ENCODE data around the gene SH3GL2.

SH3GL2 gene

DNA sequence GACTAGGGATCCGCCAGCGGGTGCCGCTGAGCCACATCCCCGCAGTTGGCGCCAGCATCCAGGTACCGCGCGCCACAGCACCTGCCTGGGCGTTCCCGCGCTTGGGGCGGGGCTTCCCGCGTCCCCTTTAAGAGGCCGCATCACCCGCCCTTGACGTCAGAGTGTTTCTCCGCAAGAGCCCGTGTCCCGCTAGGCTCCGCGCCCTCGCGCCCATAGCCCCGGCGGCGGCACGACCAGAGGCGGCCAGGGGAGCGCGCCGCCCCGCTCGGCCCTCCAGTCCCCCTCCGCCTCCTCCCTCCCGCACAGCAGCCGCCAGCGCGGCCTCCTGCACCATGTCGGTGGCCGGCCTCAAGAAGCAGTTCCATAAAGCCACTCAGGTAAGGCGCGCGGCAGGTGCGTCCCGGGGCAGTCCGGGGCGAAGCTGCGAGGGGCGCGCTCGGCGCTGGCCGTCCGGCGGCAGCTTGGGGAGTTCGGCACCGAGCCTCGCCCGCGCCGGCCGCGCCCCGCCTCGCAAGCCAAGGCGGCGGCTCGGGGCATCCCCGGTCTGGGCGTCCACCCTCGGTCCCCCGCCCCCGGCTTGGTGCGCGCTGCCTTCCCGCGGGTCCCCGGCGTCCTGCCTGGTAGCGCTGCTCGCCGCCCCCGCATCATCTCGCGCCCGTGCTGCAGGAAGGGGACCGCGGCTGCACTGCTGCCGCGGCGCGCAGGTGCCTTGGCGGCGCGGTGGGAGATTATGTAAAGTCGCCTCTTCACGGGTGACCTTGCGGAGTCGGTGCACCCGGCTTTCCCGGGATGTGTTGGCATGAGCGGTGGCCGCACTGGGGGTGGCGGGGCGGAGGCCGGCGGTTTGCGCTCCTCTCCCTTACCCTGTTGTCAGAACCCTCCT is at the start of gene SH3GL2:
Gene SH3GL2 (plus strand): TSS at position 156 of the 883 bp plus-strand sequence.
- in situ Hi-C loops (cut with HindIII; ENCODE audit: low sequenced_read_pairs) = no loop called here
- peak; percentile 5 for DNase-seq (ENCODE audit: low read depth, low spot score)
- H3K4me3 ChIP-seq (ENCODE audit: low read depth, low read length) = peak within 1 kb of the TSS; percentile 27
- TF ChIP-seq, protein P1, sequence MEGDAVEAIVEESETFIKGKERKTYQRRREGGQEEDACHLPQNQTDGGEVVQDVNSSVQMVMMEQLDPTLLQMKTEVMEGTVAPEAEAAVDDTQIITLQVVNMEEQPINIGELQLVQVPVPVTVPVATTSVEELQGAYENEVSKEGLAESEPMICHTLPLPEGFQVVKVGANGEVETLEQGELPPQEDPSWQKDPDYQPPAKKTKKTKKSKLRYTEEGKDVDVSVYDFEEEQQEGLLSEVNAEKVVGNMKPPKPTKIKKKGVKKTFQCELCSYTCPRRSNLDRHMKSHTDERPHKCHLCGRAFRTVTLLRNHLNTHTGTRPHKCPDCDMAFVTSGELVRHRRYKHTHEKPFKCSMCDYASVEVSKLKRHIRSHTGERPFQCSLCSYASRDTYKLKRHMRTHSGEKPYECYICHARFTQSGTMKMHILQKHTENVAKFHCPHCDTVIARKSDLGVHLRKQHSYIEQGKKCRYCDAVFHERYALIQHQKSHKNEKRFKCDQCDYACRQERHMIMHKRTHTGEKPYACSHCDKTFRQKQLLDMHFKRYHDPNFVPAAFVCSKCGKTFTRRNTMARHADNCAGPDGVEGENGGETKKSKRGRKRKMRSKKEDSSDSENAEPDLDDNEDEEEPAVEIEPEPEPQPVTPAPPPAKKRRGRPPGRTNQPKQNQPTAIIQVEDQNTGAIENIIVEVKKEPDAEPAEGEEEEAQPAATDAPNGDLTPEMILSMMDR (IDR thresholded peaks at IDR 0.05; ENCODE audit: low read depth, low read length) = no peak

GRCh38 chr9:17531642-17532254 is 47.1 kb upstream of the SH3GL2 start:
- in situ Hi-C loops (cut with HindIII; ENCODE audit: low sequenced_read_pairs) = no loop called here
- no peak overlapping the region for H3K4me3 ChIP-seq (ENCODE audit: low read depth, low read length)
- DNase-seq (ENCODE audit: low read depth, low spot score) = peak; percentile 64
- TF ChIP-seq, protein P1 (IDR thresholded peaks at IDR 0.05; ENCODE audit: low read depth, low read length) = peak; percentile 68

GRCh38 chr9:17532461-17532860 is 46.4 kb upstream of the SH3GL2 start:
- H3K4me3 ChIP-seq (ENCODE audit: low read depth, low read length) = no peak overlapping the region
- TF ChIP-seq, protein P1 (IDR thresholded peaks at IDR 0.05; ENCODE audit: low read depth, low read length) = no peak
- in situ Hi-C loops (cut with HindIII; ENCODE audit: low sequenced_read_pairs) = no loop called here
- DNase-seq (ENCODE audit: low read depth, low spot score) = no peak

- H3K4me3 ChIP-seq (ENCODE audit: low read depth, low read length) = no peak overlapping the region
- DNase-seq (ENCODE audit: low read depth, low spot score) = no peak
- TF ChIP-seq, protein P1 (IDR thresholded peaks at IDR 0.05; ENCODE audit: low read depth, low read length) = no peak
- in situ Hi-C loops (cut with HindIII; ENCODE audit: low sequenced_read_pairs) = no loop called here
Observed at GRCh38 chr9:17535176-17535575, 43.7 kb upstream of the SH3GL2 start.

DNA sequence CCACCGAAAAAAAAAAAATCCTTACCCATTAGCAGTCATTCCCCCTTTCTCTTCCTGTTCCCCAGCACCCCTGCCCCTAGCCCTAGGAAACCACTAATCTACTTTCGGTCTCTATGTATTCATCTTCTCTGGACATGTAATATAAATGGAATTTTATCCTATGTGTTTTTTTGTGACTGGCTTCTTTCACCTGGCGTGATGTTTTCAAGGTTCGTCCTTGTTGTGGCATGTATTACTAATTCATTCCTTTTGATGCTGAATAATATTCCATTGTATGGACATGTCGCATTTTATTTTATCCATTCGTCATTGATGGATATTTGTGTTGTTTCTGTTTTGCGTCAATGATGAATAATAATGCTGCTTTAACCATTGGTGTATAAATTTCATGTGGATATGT is 42.8 kb upstream of the SH3GL2 start:
- TF ChIP-seq, protein P1 (IDR thresholded peaks at IDR 0.05; ENCODE audit: low read depth, low read length) = no peak
- in situ Hi-C loops (cut with HindIII; ENCODE audit: low sequenced_read_pairs) = no loop called here
- no peak for DNase-seq (ENCODE audit: low read depth, low spot score)
- no peak overlapping the region for H3K4me3 ChIP-seq (ENCODE audit: low read depth, low read length)

DNA sequence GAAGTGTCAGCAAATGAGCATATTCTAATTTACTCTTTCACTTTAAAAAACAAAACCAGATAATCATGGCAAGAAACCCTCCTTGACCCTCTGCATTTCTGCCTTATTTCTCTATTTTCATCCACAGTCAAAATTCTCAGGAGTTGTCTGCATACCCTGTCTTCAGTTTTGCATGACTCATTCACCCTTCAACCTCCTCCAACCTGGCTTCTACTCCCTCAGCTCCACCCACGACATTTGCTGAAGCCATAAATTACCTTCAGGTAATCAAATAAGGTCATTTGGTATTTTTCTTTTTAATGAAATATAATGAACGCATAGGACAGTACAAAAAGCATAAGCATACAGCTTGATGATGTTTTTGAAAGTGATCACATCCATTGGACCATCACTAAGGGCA is 27.8 kb upstream of the SH3GL2 start:
- DNase-seq (ENCODE audit: low read depth, low spot score) = no peak
- no peak overlapping the region for H3K4me3 ChIP-seq (ENCODE audit: low read depth, low read length)
- TF ChIP-seq, protein P1 (IDR thresholded peaks at IDR 0.05; ENCODE audit: low read depth, low read length) = no peak
- in situ Hi-C loops (cut with HindIII; ENCODE audit: low sequenced_read_pairs) = no loop called here
